Ureter (tissue), 1 donor: Measurements from ENCODE around the gene HOXB6. TPM values are rescaled to one million over a fixed set of nuclear protein-coding genes. Genes with fewer than 3 reads are reported as not detected.

Experiments used
- DNase-seq: peaks from one replicate; pipeline ENCODE4 v3.0.0-alpha.2; 2020; ENCODE audit warnings: low spot score
- total RNA-seq: library from RNA; stranded (reverse); gene quantifications from one replicate; pipeline ENCODE4 v1.2.4, GENCODE V29; 2023
- donor health status: DM: yes; HTN: yes; CAD: no.

Gene HOXB6
- total RNA-seq, 1 donor from 2014 or later = 111 TPM

- no peak for DNase-seq
These were observed 16.9 kb upstream of the HOXB6 start for GRCh38 chr17:48621410-48622392.

GRCh38 chr17:48620461-48621139 is 15.8 kb upstream of the HOXB6 start:
- DNase-seq = no peak

- DNase-seq = no peak
These were observed 15.2 kb upstream of the HOXB6 start for GRCh38 chr17:48619826-48620449.

- peak; percentile 93 for DNase-seq
These were observed 13.6 kb upstream of the HOXB6 start for GRCh38 chr17:48618256-48618896.

GRCh38 chr17:48617471-48618255 is 12.9 kb upstream of the HOXB6 start:
- no peak for DNase-seq

- no peak for DNase-seq
These were observed 12.1 kb upstream of the HOXB6 start for GRCh38 chr17:48616717-48617470.

- no peak for DNase-seq
These were observed 11.4 kb upstream of the HOXB6 start for GRCh38 chr17:48615963-48616716.

GRCh38 chr17:48615047-48615962 is 10.5 kb upstream of the HOXB6 start, which contains the start of gene HOXB8:
Gene HOXB8 (minus strand): TSS chr17:48615292. CDS start chr17:48614704, 588 bp downstream.
- DNase-seq = no peak

GRCh38 chr17:48613862-48614694 is 9.3 kb upstream of the HOXB6 start:
- DNase-seq = no peak

GRCh38 chr17:48612854-48613691 is 8.3 kb upstream of the HOXB6 start:
- DNase-seq = no peak

GRCh38 chr17:48612456-48612853 is 7.7 kb upstream of the HOXB6 start:
- DNase-seq = no peak

- DNase-seq = no peak
These were observed 7.1 kb upstream of the HOXB6 start for GRCh38 chr17:48611681-48612455.

- no peak for DNase-seq
These were observed 6.4 kb upstream of the HOXB6 start for GRCh38 chr17:48611213-48611612.

GRCh38 chr17:48610282-48611211 is 5.8 kb upstream of the HOXB6 start, which contains the start of gene HOXB7:
Gene HOXB7 (minus strand): TSS chr17:48611017. CDS start chr17:48610918, 99 bp downstream.
- peak; percentile 82 for DNase-seq
